Femur (tissue), 1 donor: ENCODE measurements around the gene R3HDM2.
A peak's percentile ranks its signal among the peaks of the same experiment; 100 is the strongest.

Experiments
- DNase-seq: peaks from one replicate; pipeline ENCODE4 v3.0.0-alpha.2; 2017

R3HDM2 gene

GRCh38 chr12:57237932-57238853 is 192.7 kb downstream of the R3HDM2 start:
- peak; percentile 36 for DNase-seq

GRCh38 chr12:57237596-57237931 is 193.3 kb downstream of the R3HDM2 start:
- no peak for DNase-seq

DNA sequence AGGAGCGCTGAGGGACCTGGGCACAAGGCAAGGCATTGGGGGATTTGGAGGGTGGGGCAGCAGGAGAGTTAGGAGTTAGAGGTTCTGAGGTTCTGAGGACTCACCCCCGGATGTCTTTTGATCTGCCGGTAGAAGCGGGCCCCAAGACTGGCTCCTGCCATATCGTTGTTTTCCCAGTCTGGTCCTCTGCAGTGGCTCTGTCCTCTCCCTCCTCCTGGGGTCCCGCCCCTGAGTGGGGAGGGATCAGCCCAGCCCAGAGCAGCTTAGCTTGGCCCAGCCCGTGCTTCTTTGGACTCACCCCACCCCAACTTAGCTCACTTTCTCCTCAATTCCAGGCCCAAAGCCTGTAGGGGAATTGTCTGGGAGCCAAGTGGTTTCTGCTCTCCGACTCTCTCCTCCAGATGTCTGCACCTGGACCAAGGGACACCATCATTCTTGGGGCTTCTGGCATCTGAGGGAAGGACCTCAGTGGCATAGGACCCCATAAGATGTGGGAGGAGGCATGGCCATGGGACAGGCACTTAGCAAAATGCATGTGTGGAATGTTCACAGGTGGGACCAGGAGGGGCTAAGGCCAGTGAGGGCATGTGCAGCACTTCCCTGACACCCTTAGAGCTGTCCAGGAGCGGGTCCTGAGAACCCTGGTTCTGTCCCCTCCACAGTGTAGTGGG is 193.8 kb downstream of the R3HDM2 start:
- DNase-seq: peak; percentile 68

GRCh38 chr12:57236201-57236924 is 194.5 kb downstream of the R3HDM2 start:
- DNase-seq: peak; percentile 44

DNA sequence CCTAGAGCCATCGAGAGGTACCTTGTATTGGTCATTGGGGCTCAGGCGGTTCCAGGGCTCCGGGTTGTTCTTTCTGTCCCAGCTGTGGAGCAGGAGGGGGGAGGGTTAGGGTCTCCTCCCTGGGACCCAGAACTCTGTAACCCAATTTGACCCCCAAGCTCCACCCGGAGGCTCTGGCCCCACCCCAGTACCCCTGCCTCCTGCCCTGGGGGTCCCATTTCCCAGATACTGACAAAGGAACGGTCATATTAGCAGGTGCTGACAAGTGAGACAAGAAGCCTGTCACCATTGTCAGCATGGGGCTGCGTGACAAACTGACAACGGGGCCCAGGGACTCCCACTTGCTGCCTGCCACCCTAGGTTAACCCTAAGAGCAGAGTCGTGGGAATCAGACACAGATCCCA is 195.1 kb downstream of the R3HDM2 start:
- peak; percentile 25 for DNase-seq

DNA sequence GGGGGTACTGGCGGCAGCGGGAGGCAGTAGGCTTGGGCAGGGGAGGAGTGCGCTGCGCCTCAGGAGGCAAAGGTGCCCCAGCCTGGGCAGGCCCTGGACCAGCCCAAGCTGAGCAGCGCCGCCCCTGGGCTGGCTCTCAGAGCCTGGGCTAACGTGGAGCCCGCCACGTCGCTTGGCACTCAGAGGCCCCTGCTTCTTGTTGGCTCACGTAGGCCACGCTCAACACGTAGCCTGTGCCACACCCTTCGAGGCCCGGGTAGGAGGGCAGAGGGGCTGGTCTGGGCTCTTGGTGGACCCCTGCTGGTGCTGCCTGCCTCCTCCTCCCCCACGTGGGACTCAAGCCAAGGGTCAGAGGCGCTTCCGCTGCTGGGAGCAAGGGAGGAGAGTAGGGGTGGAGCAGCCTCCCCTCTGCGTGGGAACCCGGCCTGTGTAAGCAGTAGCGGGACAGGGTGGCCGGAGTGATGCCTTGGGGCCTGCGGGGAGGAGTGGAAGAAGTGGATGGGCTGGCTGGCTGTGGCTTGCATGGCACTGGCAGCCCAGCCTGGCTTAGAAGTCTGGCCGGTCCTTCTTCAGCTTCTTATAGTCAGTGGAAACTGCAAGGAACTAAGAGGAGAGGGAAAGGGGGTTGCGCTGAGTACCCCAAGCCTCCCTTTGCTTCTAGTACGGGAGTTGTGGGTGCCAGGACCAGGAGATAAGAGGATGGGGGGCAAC is 195.7 kb downstream of the R3HDM2 start:
- DNase-seq: peak; percentile 81

- DNase-seq: no peak
Measured at GRCh38 chr12:57234571-57235016, 196.2 kb downstream of the R3HDM2 start.

GRCh38 chr12:57234233-57234570 is 196.6 kb downstream of the R3HDM2 start:
- no peak for DNase-seq

DNA sequence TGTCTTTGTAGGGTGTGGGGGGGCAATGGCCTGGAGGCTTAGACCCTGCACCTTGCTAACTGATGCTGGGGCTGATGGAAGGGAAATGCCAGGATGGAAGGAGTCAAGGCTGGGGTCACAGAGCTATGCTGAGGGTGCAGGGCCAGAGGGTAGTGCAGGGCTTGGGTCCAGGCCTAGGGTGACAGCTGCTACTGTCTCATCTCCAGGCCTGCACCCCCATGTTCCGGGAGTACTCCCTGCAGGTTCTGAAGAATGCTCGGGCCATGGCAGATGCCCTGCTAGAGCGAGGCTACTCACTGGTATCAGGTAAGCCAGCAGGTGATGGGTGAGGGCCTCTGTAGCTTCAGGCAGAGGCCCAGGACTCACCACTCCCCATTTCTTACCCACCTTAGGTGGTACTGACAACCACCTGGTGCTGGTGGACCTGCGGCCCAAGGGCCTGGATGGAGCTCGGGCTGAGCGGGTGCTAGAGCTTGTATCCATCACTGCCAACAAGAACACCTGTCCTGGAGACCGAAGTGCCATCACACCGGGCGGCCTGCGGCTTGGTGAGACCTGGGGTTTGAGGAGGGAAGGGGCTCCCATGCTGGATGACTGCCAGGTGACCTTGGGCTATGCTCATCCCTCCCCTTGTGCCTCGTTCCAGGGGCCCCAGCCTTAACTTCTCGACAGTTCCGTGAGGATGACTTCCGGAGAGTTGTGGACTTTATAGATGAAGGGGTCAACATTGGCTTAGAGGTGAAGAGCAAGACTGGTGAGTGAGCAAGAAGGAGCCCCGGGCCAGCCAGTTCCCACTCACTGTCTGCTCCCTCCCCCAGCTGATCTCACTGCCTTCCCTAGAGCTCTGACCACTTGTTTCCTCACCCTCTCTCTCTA is 197.2 kb downstream of the R3HDM2 start:
- DNase-seq: peak; percentile 32

DNA sequence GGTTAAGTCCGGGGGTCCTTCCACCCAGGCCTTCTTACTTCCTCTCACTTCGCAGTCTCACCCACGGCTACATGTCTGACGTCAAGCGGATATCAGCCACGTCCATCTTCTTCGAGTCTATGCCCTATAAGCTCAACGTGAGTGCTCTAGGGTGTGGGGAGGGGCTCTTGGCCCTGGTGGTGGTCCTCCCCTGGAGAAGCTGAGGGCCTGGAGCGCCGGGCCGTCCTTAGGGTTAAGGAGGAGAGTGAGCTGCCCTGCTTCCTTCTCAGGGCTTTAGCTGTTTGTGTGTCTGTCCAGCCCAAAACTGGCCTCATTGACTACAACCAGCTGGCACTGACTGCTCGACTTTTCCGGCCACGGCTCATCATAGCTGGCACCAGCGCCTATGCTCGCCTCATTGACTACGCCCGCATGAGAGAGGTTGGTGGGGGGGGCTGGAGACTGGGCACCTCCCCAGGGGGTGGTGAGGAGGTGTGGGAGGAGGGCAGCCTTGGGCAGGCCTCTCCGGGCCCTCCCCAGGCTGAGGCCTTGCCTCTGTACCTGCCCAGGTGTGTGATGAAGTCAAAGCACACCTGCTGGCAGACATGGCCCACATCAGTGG is 198.6 kb downstream of the R3HDM2 start:
- DNase-seq: peak; percentile 28

- no peak for DNase-seq
Measured at GRCh38 chr12:57231276-57232021, 199.4 kb downstream of the R3HDM2 start.

DNA sequence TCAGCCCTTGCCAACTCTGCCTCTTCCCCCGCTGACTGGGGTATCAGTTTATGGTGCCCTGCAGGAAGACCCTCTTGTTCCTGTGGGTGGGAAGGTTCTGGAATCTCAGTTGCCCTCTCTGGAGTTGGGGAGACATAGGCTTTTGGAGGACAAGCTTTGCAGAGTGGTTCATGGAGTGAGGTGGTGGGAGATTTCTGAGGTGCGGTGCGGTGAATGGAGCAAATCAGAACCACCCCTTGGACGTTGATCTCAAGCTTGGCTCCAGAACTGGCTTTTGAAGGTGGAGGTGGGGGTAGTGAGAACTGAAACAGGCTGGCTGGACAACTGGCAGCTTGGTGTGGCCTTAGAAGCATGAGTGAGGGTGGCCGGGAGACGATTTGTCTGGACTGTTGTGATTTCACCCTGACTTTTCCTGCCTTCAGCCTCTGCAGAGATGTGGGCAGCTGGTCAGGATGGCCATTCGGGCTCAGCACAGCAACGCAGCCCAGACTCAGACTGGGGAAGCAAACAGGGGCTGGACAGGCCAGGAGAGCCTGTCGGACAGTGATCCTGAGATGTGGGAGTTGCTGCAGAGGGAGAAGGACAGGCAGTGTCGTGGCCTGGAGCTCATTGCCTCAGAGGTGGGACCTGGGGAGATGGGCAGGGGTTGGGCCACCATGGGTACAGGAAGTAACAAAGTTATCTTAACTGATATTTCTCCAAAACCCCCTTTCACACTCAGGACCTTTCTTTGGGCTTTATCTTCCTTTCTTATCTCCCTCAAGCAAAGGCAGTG is 200.3 kb downstream of the R3HDM2 start:
- DNase-seq: no peak

DNA sequence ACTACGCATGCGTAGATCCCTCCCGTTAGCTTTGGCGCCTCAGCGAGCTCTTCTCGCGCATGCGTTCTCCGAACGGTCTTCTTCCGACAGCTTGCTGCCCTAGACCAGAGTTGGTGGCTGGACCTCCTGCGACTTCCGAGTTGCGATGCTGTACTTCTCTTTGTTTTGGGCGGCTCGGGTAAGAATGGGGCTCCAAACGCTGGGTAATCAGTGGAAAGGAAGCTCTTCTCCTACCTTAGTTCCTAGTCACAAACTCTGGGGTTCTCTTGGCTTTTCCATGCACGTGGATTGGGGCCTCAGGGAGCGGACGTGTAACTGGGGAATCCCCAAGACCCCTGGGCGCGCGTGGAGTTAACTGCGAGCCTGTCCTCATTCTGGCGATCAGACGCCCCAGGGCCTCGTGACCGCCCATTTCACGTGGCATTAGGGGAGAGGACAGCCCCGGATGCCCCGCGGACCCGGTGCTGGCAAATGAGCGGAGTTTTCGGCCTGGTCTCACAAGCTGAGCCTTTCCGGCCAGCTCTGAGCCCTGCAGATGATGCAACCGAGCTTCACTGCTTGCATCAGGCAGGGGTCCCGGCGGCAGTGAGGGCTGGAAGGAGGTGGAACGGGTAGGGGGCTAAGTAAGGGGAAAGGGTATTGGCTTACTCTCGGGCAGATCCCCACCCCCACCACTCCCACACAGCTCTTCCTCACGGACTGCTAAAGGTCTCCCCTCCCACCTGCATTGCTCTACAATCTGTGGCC is 201.0 kb downstream of the R3HDM2 start, which contains the start of gene SHMT2:
Gene SHMT2, plus strand, starts transcription at position 78 of the 747 bp plus-strand sequence. Its CDS starts 68 bp downstream, at position 146.
- peak; percentile 96 for DNase-seq

DNA sequence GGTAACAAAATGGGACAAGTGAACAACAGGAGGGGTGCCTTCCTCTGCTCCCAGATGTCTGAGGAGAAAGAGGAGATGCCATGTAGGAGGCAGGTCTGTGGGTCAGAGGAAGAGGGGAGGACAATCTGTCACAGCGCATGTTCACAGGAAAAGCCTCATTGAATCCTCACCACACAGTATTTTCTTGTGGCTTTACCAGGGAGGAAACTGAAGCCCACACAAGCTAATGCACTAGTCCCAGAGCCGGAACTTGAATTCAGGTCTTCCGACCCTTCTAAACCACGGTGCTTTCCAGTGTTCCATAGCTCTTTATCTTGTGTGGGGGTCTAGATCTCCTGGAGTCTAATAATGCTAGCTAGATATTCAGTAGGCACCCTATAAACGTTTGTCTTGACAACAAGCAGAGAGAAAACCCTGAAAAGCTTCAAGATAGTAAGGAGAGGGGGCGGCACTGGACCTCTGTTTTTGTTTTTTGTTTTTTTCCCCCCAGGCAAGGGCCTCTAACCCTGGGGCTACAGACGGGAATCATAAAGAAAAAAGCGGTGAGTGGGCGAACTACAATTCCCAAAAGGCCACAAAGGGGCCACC is 201.7 kb downstream of the R3HDM2 start:
- DNase-seq: no peak

- no peak for DNase-seq
Measured at GRCh38 chr12:57227315-57228115, 203.3 kb downstream of the R3HDM2 start.

DNA sequence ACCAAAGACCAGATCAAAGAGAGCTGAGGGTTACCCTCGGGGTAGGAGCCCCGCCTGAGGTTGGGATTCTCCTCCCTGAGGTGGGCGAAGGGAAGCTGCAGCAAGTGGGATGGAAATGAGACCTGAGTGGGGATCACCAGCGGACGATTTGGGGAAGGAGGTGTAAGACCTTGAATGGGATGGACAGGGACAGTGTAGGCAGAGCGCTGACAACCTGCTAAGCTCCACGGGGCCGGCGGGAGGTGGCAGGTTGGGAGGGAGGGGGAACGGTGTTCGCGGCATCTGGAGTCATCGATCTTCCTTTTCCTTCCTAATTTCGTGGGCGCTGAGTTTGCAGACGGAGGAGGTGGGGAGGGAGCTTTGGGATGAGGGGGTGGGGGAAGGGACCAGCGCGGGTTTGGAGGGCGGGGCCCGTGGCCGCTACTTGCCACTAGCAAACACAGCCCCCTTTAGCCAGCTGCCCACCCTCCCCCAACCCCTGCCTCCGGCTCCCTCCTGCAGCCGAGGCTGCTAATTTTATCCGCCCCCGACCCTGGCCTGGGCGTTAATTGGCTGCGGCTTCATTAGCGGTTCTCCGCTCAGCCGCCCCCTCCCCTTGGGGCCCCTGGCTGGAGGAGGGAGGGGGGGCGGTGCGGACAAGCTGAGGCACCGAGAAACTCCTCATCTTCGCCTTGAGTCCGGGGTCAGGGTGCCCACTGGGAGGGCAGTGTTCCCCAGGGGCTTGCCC is 204.1 kb downstream of the R3HDM2 start:
- DNase-seq: no peak

DNA sequence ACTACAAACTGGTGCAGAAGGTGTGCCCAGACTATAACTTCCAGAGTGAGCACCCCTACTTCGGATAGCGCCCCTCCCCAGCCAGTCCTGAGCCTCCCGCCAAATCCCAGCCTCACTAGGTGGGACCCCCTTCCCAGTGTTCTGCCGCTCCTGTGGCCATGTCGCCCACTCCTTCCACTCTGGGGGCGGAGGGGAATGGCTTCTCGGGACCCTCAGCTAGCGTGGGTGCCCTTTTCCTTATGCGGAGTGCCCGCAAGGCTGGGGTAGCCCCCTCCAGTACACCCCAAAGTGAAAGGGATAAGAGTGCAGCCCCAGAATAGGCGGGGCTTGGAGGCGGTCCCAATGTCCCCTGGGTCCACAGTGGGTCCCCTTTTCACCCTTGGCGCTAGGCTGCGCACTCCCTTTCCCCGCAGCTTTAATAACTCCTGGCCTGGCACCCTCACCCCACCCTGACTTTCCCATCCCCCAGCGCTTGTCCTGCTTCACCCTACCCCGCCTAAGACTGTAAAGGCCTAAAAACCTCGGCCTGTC is 205.1 kb downstream of the R3HDM2 start:
- DNase-seq: no peak
